ENCODE results near the gene ARHGEF28. TPM values are rescaled to one million over a fixed set of nuclear protein-coding genes. Genes with fewer than 3 reads are reported as not detected.

Gene ARHGEF28
- total RNA-seq, 1 experiment from 2014 or later, result 0.57 TPM

DNA sequence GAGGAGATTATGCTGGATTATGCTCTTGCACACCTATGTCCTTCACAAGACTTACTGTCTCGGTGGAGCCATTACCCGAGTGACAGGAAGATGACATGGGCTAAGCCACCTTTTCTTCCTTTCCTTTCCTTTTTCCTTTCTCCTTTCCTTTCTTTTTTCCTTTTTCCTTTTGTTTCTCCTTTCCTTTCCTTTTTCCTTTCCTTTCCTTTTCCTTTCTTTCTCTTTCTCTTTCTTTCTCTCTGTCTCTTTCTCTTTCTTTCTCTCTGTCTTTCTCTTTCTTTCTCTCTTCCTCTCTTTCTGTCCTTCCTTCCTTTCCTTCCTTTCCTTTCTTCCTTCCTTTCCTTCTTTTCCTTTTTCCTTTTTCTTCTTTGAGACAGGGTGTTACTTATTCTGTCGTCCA is 202.5 kb downstream of the ARHGEF28 start:
- H4K91ac ChIP-seq (ENCODE audit: insufficient read length, low read depth, low read length), result no peak overlapping the region
- H3K27ac Mint-ChIP-seq, result no peak overlapping the region
- no peak for DNase-seq
- H2BK5ac ChIP-seq (ENCODE audit: insufficient read length, low read length), result no peak overlapping the region
- no peak overlapping the region for H3K27ac ChIP-seq (ENCODE audit: insufficient read length, low read depth, low read length)
- no peaks in the 10 kb centered on the region for H3K27me3 ChIP-seq (ENCODE audit: insufficient read depth, low read length)
- no peak overlapping the region for H3K23ac ChIP-seq (ENCODE audit: insufficient read length, low read depth, low read length)
- no peaks in the 10 kb centered on the region for H3K9me3 ChIP-seq (ENCODE audit: control insufficient read depth, low read depth, low read length)
- TF ChIP-seq CTCF (conservative IDR thresholded peaks at IDR 0.05), result no peak
- H4K20me1 ChIP-seq (ENCODE audit: control insufficient read depth, insufficient read depth, insufficient read length), result no peaks in the 10 kb centered on the region
- H3K9me3 Mint-ChIP-seq, result no peaks in the 10 kb centered on the region
- no peak overlapping the region for H3K4me2 ChIP-seq (ENCODE audit: insufficient read depth, insufficient read length, low read length)
- H2AK5ac ChIP-seq (ENCODE audit: insufficient read length, low read length), result no peak overlapping the region
- H2BK120ac ChIP-seq (ENCODE audit: low read depth, low read length, poor library complexity, severe bottlenecking), result no peak overlapping the region
- H3T11ph ChIP-seq (ENCODE audit: low read length), result no peak overlapping the region
- no peaks in the 10 kb centered on the region for H3K36me3 Mint-ChIP-seq (ENCODE audit: insufficient read depth in 1 of 3, low read depth in 3 of 3)
- no peak overlapping the region for H2BK15ac ChIP-seq (ENCODE audit: low read depth, low read length)
- no peak overlapping the region for H2BK20ac ChIP-seq (ENCODE audit: low read depth, low read length, poor library complexity, severe bottlenecking)
- no peak overlapping the region for H3K9ac ChIP-seq (ENCODE audit: extremely low read depth, insufficient read length, low read length)
- H3K4ac ChIP-seq (ENCODE audit: low read depth, low read length), result no peak overlapping the region
- H4K8ac ChIP-seq (replicated peaks; ENCODE audit: insufficient read length, low read depth, low read length), result no peak overlapping the region
- H4K5ac ChIP-seq (ENCODE audit: insufficient read length, low read depth, low read length), result no peak overlapping the region
- H3K4me3 Mint-ChIP-seq, result no peak overlapping the region
- H3K4me1 Mint-ChIP-seq, result no peaks in the 10 kb centered on the region
- H2AFZ ChIP-seq (ENCODE audit: low read length), result no peak overlapping the region
- no peaks in the 10 kb centered on the region for H3K23me2 ChIP-seq (ENCODE audit: insufficient read length, low read depth, low read length, poor library complexity, severe bottlenecking)
- H3K56ac ChIP-seq (ENCODE audit: insufficient read length, low read depth, low read length), result no peak overlapping the region
- no CpG with 5 or more reads among the region's 3 CpGs for whole genome bisulfite sequencing (ENCODE audit: extremely low coverage, insufficient read length, low lambda C conversion rate)
- no peaks in the 10 kb centered on the region for H3K27me3 Mint-ChIP-seq (ENCODE audit: low read depth)
- H3K4me1 ChIP-seq (ENCODE audit: insufficient read depth, low read length), result peaks cover 6% of the 10 kb centered on the region; the same call in 1 of the 2 replicates
- H3K79me1 ChIP-seq (ENCODE audit: insufficient read depth, low read depth, low read length, poor library complexity, severe bottlenecking), result no peaks in the 10 kb centered on the region
- H3K79me2 ChIP-seq (ENCODE audit: insufficient read depth, low read length), result no peaks in the 10 kb centered on the region
- no peak overlapping the region for H2BK12ac ChIP-seq (ENCODE audit: insufficient read length, low read depth, low read length)
- H3K18ac ChIP-seq (ENCODE audit: insufficient read length, low read depth, low read length), result no peak overlapping the region
- no peak overlapping the region for H3K14ac ChIP-seq (ENCODE audit: insufficient read depth, low read length)
